HepG2 (cell line): Measurements from ENCODE around the gene GCN1. TPM values are rescaled to one million over a fixed set of nuclear protein-coding genes. Genes with fewer than 3 reads are reported as not detected.

Source experiments
- ATAC-seq: fragments of 200-7000 bp; cut with Tn5 transposase; 3 replicates; pipeline ENCODE4 v1.9.1; 2020; ENCODE audit warnings: mild to moderate bottlenecking, moderate library complexity
- BruUV-seq: library from RNA; stranded (reverse); fragments of 400-500 nt; replicated peaks from 2 replicates; lab custom pipeline; 2021; lab: Mats Ljungman, UMichigan
- CTCF ChIA-PET: fragments of 300-600 bp; formaldehyde crosslinking; extraction: SDS; loops from one replicate; lab custom pipeline; 2021; ENCODE audit warnings: low total read pairs, inconsistent platforms, low intra/inter-chr PET ratio; lab: Yijun Ruan, JAX
- POLR2A ChIA-PET: fragments of 350-600 bp; sonication (Branson Sonifier 250); formaldehyde crosslinking; loops from one replicate; lab custom pipeline; 2020; ENCODE audit warnings: antibody characterized with exemption, inconsistent platforms; lab: Yijun Ruan, JAX
- DNase-seq: peaks from one replicate; pipeline ENCODE4 v3.0.0-alpha.2; 2015; ENCODE audit warnings: low spot score
- FAIRE-seq: peaks from 3 replicates; lab custom pipeline; 2011; peaks lifted over from hg19 to GRCh38; lab: Jason Lieb, UNC
- H2AFZ ChIP-seq: one replicate; pipeline ENCODE4 v1.6.1; 2011; ENCODE audit warnings: low read length, inconsistent platforms
- H3K27ac ChIP-seq: fragments of 300-600 bp; 3 replicates; pipeline ENCODE4 v1.8.0; 2011; ENCODE audit warnings: mixed run types, mild to moderate bottlenecking, mixed read lengths, low read length, inconsistent platforms; ENCODE audit not compliant: insufficient read depth; ENCODE audit errors: extremely low read length
- H3K27me3 ChIP-seq, 2 experiments: fragments of 200-600 bp in 1 of 2; 2 replicates in 1 of 2; 3 replicates in 1 of 2; pipeline versions ENCODE4 v1.6.0 to v1.8.0; 2011; ENCODE audit warnings: low read length in 2 of 2, mild to moderate bottlenecking in 2 of 2, moderate library complexity in 2 of 2, inconsistent platforms in 1 of 2; ENCODE audit not compliant: insufficient read depth in 2 of 2, control insufficient read depth in 1 of 2
- H3K36me3 ChIP-seq, 2 experiments: fragments of 200-600 bp in 1 of 2; replicated peaks in 1 of 2; 2 replicates in 1 of 2; 3 replicates in 1 of 2; pipeline versions ENCODE4 v1.5.1 to v1.8.0; 2011; ENCODE audit warnings: low read length in 2 of 2, inconsistent platforms in 1 of 2; ENCODE audit not compliant: insufficient read depth in 2 of 2, control insufficient read depth in 1 of 2
- H3K4me1 ChIP-seq: 2 replicates; pipeline ENCODE4 v1.5.1; 2012; ENCODE audit warnings: low read length, inconsistent platforms; ENCODE audit not compliant: insufficient read depth
- H3K4me2 ChIP-seq: 2 replicates; pipeline ENCODE4 v1.6.0; 2011; ENCODE audit warnings: low read depth, low read length, inconsistent platforms
- H3K4me3 ChIP-seq, 3 experiments: fragments of 200-600 bp in 1 of 3; sonication (generic), shearing (Covaris generic) in 1 of 3; replicated peaks in 1 of 3; 2 replicates each; pipeline ENCODE4 v1.5.1; 2011 to 2016; ENCODE audit warnings: low read length in 3 of 3, inconsistent platforms in 2 of 3, low read depth in 2 of 3, mild to moderate bottlenecking in 2 of 3, control low read depth in 1 of 3, mixed read lengths in 1 of 3; ENCODE audit not compliant: insufficient read depth in 1 of 3
- H3K79me2 ChIP-seq: one replicate; pipeline ENCODE4 v1.6.1; 2011; ENCODE audit warnings: low read length, inconsistent platforms; ENCODE audit not compliant: insufficient read depth
- H3K9ac ChIP-seq: 2 replicates; pipeline ENCODE4 v1.6.0; 2011; ENCODE audit warnings: mild to moderate bottlenecking, low read depth, low read length, inconsistent platforms; ENCODE audit not compliant: insufficient read depth
- H3K9me3 ChIP-seq: 2 replicates; pipeline ENCODE4 v1.5.1; 2012; ENCODE audit warnings: mild to moderate bottlenecking, low read length
- H4K20me1 ChIP-seq: 2 replicates; pipeline ENCODE4 v1.6.0; 2011; ENCODE audit warnings: inconsistent platforms, mild to moderate bottlenecking, low read length, moderate library complexity; ENCODE audit not compliant: insufficient read depth
- AKAP8 ChIP-seq: sonication (generic); formaldehyde crosslinking; IDR thresholded peaks from 2 replicates; pipeline ENCODE4 v1.5.1; 2020; ENCODE audit warnings: mild to moderate bottlenecking, missing genetic modification reagents
- ARNT2 ChIP-seq: sonication (generic); formaldehyde crosslinking; IDR thresholded peaks from 2 replicates; pipeline ENCODE4 v1.8.0; 2022; ENCODE audit warnings: mild to moderate bottlenecking, low read depth, missing genetic modification reagents, moderate library complexity
- ATM ChIP-seq: fragments of 450-650 bp; IDR thresholded peaks from 2 replicates; pipeline ENCODE4 v1.7.1; 2017; ENCODE audit warnings: mild to moderate bottlenecking, borderline replicate concordance
- CAMTA2 ChIP-seq: sonication (generic); formaldehyde crosslinking; IDR thresholded peaks from 2 replicates; pipeline ENCODE4 v1.4.0; 2020; ENCODE audit warnings: mild to moderate bottlenecking, missing genetic modification reagents, borderline replicate concordance
- HBP1 ChIP-seq: IDR thresholded peaks from 2 replicates; pipeline ENCODE4 v1.6.1; 2016; ENCODE audit warnings: low read depth, control low read depth
- HNRNPL ChIP-seq: fragments of 200-400 bp; formaldehyde crosslinking; IDR thresholded peaks from 2 replicates; pipeline ENCODE4 v1.6.1; 2017; ENCODE audit warnings: mild to moderate bottlenecking, low read depth, low read length
- MEF2D ChIP-seq: sonication (generic); formaldehyde crosslinking; IDR thresholded peaks from 2 replicates; pipeline ENCODE4 v1.5.1; 2020; ENCODE audit warnings: mild to moderate bottlenecking, missing genetic modification reagents
- PCBP1 ChIP-seq: fragments of 200-400 bp; formaldehyde crosslinking; IDR thresholded peaks from 2 replicates; pipeline ENCODE4 v1.6.1; 2017; ENCODE audit warnings: mild to moderate bottlenecking, low read depth, low read length, borderline replicate concordance
- ZNF263 ChIP-seq: sonication (generic); formaldehyde crosslinking; IDR thresholded peaks from 2 replicates; pipeline ENCODE4 v1.4.0; 2020; ENCODE audit warnings: missing genetic modification reagents
- ZNF407 ChIP-seq: sonication (generic); formaldehyde crosslinking; IDR thresholded peaks from one replicate; pipeline ENCODE4 v1.5.1; 2020; ENCODE audit warnings: mild to moderate bottlenecking, missing genetic modification reagents; ENCODE audit errors: not compliant biosample characterization
- WGBS: methylation state at CpG from one replicate; pipeline ENCODE4 v1.1.6; 2017; ENCODE audit warnings: low lambda C conversion rate; 5-methylcytosine and 5-hydroxymethylcytosine counted together
- in situ Hi-C: cut with HindIII; loops from 2 replicates; pipeline ENCODE4 v1.10.0; 2017; ENCODE audit warnings: low pct_unique_long_range_greater_than_20kb; ENCODE audit not compliant: extremely low pct_ligation_motif_present
- intact Hi-C: fragments of 100-400 bp; cut with micrococcal nuclease; formaldehyde crosslinking; loops from one replicate; pipeline ENCODE4 v1.10.0; 2022; ENCODE audit not compliant: unreplicated experiment
- polyA plus RNA-seq, 8 experiments: library from polyadenylated mRNA; depleted of rRNA in 3 of 8; stranded (reverse) in 7 of 8; unstranded in 1 of 8; fragments of >200 nt; fragmentation: Illumina TruSeq in 4 of 8; extraction: Trizol in 4 of 8; gene quantifications; 2 replicates each; pipeline versions ENCODE4 v1.2.1 to v1.2.3, GENCODE V29; 2011 to 2016; ENCODE audit warnings: low read depth in 4 of 8, missing spikeins in 1 of 8, mixed read lengths in 1 of 8; ENCODE audit not compliant: insufficient read depth in 1 of 8
- total RNA-seq, 5 experiments: library from RNA; depleted of rRNA; stranded (reverse); fragments of >200 nt; fragmentation: Illumina TruSeq; extraction: Trizol; gene quantifications; 2 replicates each; pipeline ENCODE4 v1.2.3, GENCODE V29; 2016; ENCODE audit warnings: low read depth in 1 of 5

GCN1 gene
- total and polyA plus RNA-seq, 2 of the 13 experiments (the other 11 are each of a cell fraction or from before 2014, with no cell fraction given): 58.2 to 83.0 TPM

GRCh38 chr12:120220838-120221575, 26.5 kb upstream of the GCN1 start:
- intact Hi-C loops: no loop called here
- ATAC-seq: peak; percentile 33
- no TSS peak for BruUV-seq
- Histone ChIP-seq H3K27ac (peak overlapping the region; percentile 55), H3K9me3 (no peaks in the 10 kb centered on the region), H3K79me2 (peaks cover under 1% of the 10 kb centered on the region), H3K36me3 (peaks cover 13 to 24% of the 10 kb centered on the region in 2 experiments; a peak in 4 of 5 replicates), H3K27me3 (no peaks in the 10 kb centered on the region; a peak in 1 of 5 replicates), H3K9ac (peak overlapping the region; percentile 28), H3K4me2 (peak overlapping the region; percentile 11; the same call in 1 of the 2 replicates), H3K4me3 (no peak overlapping the region), H3K4me1 (peaks cover 58% of the 10 kb centered on the region), H2AFZ (no peak overlapping the region), H4K20me1 (no peaks in the 10 kb centered on the region)
- DNase-seq: peak; percentile 63
- in situ Hi-C loops: no loop called here
- CTCF ChIA-PET: no interaction called here
- POLR2A ChIA-PET: interaction anchor here (1.0 to 8.2 kb wide), 5 partner anchors 8 to 71 kb away, joined by 3 to 115 read pairs (median 30); partner anchors contain the start of genes RNU4-1, RNU4-2 and RPLP0
- WGBS: 38% methylated on average over 9 of the region's 10 CpGs
- FAIRE-seq: peak; percentile 57
- TF ChIP-seq ATM (no peak), ZNF407 (CRISPR knock-in tag) (no peak), HNRNPL (0 out of 2 replicates have a peak, but pooled peaks have one; percentile 68), CAMTA2 (CRISPR knock-in tag) (no peak), ZNF263 (CRISPR knock-in tag) (peak; percentile 98), AKAP8 (CRISPR knock-in tag) (no peak), HBP1 (CRISPR knock-in tag) (no peak), PCBP1 (0 out of 2 replicates have a peak, but pooled peaks have one; percentile 27), MEF2D (no peak), ARNT2 (CRISPR knock-in tag) (no peak)
